ENCODE data around the gene USP46.

Gene USP46

DNA sequence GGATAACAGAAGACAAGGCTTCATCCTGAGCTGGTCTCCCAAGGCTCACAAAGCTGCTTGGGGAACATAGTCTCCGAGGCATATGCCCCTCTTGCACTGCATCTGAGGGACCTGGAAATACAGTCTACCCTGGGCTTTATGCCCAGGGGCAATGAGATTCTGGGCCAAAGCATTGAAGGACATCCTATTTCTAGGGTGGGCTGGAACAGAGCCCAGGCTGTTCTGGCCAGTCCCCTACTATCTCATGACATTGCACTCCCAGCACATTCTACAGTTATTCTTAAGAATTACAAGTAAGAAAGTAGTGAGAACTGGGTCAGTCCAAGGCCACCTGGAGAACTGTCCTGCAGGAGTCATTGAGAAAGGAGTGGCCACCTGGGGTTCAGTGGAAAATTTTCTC, 107.6 kb downstream of the USP46 start:
- TF ChIP-seq, protein P1, sequence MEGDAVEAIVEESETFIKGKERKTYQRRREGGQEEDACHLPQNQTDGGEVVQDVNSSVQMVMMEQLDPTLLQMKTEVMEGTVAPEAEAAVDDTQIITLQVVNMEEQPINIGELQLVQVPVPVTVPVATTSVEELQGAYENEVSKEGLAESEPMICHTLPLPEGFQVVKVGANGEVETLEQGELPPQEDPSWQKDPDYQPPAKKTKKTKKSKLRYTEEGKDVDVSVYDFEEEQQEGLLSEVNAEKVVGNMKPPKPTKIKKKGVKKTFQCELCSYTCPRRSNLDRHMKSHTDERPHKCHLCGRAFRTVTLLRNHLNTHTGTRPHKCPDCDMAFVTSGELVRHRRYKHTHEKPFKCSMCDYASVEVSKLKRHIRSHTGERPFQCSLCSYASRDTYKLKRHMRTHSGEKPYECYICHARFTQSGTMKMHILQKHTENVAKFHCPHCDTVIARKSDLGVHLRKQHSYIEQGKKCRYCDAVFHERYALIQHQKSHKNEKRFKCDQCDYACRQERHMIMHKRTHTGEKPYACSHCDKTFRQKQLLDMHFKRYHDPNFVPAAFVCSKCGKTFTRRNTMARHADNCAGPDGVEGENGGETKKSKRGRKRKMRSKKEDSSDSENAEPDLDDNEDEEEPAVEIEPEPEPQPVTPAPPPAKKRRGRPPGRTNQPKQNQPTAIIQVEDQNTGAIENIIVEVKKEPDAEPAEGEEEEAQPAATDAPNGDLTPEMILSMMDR (conservative IDR thresholded peaks at IDR 0.05; ENCODE audit: low read depth, low read length), result no peak
- H3K4me2 ChIP-seq, result no peak overlapping the region
- no peaks in the 10 kb centered on the region for H3K27me3 ChIP-seq (ENCODE audit: insufficient read depth, low read depth)
- no peaks in the 10 kb centered on the region for H3K79me2 ChIP-seq (ENCODE audit: insufficient read depth, low read depth)
- no peak overlapping the region for H2AFZ ChIP-seq (ENCODE audit: low read depth)
- no peak overlapping the region for H3K9ac ChIP-seq
- H4K20me1 ChIP-seq (ENCODE audit: insufficient read depth), result no peaks in the 10 kb centered on the region
- no peaks in the 10 kb centered on the region for H3K36me3 ChIP-seq (ENCODE audit: insufficient read depth)
- no peak overlapping the region for H3K27ac ChIP-seq
- no peaks in the 10 kb centered on the region for H3K4me1 ChIP-seq (ENCODE audit: low read depth, poor library complexity, severe bottlenecking)
- no peak overlapping the region for H3K4me3 ChIP-seq (IDR thresholded peaks at IDR 0.05; ENCODE audit: insufficient read depth, low read depth, low read length)

DNA sequence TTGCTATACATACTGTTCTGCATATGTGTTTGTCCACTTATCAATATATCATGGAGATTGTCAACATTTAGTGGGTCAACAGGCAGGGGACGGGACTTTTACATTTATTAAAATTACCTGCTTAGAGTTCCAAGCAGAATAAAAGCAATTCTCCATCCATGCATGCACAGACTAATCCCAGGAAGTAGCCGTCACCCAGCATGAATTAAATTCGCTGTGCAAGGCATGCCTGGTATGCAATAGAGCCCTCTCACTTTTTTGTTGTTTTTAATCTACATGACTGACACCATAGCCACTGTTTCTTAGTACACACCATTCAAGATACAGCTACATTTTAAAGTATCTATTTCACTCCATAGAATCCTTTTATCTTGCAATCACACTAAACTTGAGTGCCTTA, 108.9 kb downstream of the USP46 start:
- Histone ChIP-seq H3K27me3 (ENCODE audit: insufficient read depth, low read depth) (no peaks in the 10 kb centered on the region), H3K4me2 (no peak overlapping the region)
- TF ChIP-seq, protein P1 (conservative IDR thresholded peaks at IDR 0.05; ENCODE audit: low read depth, low read length), result no peak

DNA sequence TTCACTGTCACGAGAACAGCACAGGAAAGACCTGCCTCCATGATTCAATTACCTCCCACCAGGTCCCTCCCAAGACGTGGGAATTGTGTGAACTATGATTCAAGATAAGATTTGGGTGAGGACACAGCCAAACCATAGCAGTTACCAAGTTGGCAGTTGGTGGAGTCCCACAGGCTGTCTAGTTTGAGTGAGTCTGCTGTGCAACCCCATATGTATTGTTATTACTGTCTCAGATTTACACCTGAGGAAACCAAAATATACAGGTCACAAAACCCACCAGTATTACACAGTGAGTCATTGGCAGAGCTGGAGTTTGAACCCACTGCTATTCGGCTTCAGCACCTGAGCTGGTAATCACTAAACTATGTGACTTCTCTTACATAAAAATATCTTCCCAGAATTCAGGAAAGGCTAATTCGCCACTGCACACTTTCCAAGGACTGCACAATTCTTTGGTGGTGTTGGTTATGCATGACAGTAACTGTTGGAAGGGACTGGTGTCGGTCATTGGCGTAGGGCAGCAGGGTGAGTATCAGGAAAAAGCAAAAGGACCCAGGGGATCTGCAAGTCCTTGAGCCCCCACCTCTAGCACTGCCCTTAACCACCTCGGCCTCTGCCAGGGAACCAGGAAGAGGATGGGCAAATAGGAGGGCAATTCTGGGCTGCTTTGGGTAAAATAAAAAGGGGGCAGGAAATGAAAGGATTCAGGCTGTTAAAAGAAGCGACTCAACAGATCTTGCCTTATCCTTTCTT, 110.1 kb downstream of the USP46 start:
- TF ChIP-seq, protein P1 (conservative IDR thresholded peaks at IDR 0.05; ENCODE audit: low read depth, low read length), result no peak
- Histone ChIP-seq H3K27ac (no peak overlapping the region), H3K4me1 (ENCODE audit: low read depth, poor library complexity, severe bottlenecking) (no peaks in the 10 kb centered on the region), H3K4me2 (no peak overlapping the region), H3K36me3 (ENCODE audit: insufficient read depth) (no peaks in the 10 kb centered on the region), H3K9ac (no peak overlapping the region), H2AFZ (ENCODE audit: low read depth) (no peak overlapping the region), H3K27me3 (ENCODE audit: insufficient read depth, low read depth) (no peaks in the 10 kb centered on the region), H4K20me1 (ENCODE audit: insufficient read depth) (no peaks in the 10 kb centered on the region), H3K4me3 (IDR thresholded peaks at IDR 0.05; ENCODE audit: insufficient read depth, low read depth, low read length) (no peak overlapping the region), H3K79me2 (ENCODE audit: insufficient read depth, low read depth) (no peaks in the 10 kb centered on the region)

More for the DNA sequence above, 108.9 kb downstream of the USP46 start:
- Histone ChIP-seq H3K4me3 (IDR thresholded peaks at IDR 0.05; ENCODE audit: insufficient read depth, low read depth, low read length) (no peak overlapping the region), H2AFZ (ENCODE audit: low read depth) (no peak overlapping the region), H4K20me1 (ENCODE audit: insufficient read depth) (no peaks in the 10 kb centered on the region), H3K9ac (no peak overlapping the region), H3K36me3 (ENCODE audit: insufficient read depth) (no peaks in the 10 kb centered on the region), H3K4me1 (ENCODE audit: low read depth, poor library complexity, severe bottlenecking) (no peaks in the 10 kb centered on the region), H3K27ac (no peak overlapping the region), H3K79me2 (ENCODE audit: insufficient read depth, low read depth) (no peaks in the 10 kb centered on the region)

- TF ChIP-seq, protein P1 (conservative IDR thresholded peaks at IDR 0.05; ENCODE audit: low read depth, low read length), result no peak
Measured at GRCh38 chr4:52546449-52546848, 112.7 kb downstream of the USP46 start.

More at GRCh38 chr4:52546449-52546848, 112.7 kb downstream of the USP46 start:
- Histone ChIP-seq H3K27me3 (ENCODE audit: insufficient read depth, low read depth) (no peaks in the 10 kb centered on the region), H3K4me3 (IDR thresholded peaks at IDR 0.05; ENCODE audit: insufficient read depth, low read depth, low read length) (no peak overlapping the region), H3K9ac (no peak overlapping the region), H2AFZ (ENCODE audit: low read depth) (no peak overlapping the region), H3K27ac (no peak overlapping the region), H4K20me1 (ENCODE audit: insufficient read depth) (no peaks in the 10 kb centered on the region), H3K36me3 (ENCODE audit: insufficient read depth) (no peaks in the 10 kb centered on the region), H3K79me2 (ENCODE audit: insufficient read depth, low read depth) (no peaks in the 10 kb centered on the region), H3K4me1 (ENCODE audit: low read depth, poor library complexity, severe bottlenecking) (no peaks in the 10 kb centered on the region), H3K4me2 (no peak overlapping the region)
